Activated T-cell treated with anti-CD3 and anti-CD28 coated beads for 24 hours (primary cell): ENCODE data around the gene CRB2.
"Not testable (repeated sequence)": the region's sequence is repeated elsewhere in the genome, so short reads cannot be mapped to it uniquely, and the experiment has no call there.

Experiments used
- DNase-seq: peaks from one replicate; pipeline ENCODE4 v3.0.0-alpha.2; 2020; ENCODE audit warnings: low read depth

Gene CRB2

DNA sequence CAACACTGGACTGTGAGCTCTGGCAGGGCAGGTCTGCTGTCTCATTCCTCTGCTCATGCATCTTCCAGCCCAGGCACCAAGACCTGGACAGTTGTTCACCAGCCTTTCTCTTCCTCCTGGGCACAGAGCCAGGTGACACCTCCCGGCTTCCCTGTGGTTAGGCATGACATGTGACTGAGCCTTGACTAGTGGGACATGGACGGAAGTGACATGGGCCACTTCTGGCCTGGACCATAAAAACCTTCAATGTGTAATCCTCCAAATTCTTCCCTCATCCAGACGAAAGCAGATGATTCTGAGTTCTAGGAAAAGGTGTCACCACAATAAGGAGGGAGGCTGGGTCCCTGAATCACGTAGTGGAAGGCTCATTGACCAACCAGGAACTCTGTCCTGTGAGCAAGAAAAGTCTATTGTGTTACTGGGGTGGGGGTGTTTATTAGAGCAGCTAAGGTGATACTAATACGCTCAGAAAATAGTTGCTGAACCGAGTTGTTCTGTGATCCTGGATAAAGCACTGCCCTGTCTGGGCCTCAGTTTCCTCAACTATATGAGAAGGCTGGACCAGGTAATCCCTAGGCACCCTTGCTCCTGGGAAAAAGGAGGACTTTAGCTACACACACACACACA lies 26.6 kb upstream of the CRB2 start:
- DNase-seq, result no peak

DNA sequence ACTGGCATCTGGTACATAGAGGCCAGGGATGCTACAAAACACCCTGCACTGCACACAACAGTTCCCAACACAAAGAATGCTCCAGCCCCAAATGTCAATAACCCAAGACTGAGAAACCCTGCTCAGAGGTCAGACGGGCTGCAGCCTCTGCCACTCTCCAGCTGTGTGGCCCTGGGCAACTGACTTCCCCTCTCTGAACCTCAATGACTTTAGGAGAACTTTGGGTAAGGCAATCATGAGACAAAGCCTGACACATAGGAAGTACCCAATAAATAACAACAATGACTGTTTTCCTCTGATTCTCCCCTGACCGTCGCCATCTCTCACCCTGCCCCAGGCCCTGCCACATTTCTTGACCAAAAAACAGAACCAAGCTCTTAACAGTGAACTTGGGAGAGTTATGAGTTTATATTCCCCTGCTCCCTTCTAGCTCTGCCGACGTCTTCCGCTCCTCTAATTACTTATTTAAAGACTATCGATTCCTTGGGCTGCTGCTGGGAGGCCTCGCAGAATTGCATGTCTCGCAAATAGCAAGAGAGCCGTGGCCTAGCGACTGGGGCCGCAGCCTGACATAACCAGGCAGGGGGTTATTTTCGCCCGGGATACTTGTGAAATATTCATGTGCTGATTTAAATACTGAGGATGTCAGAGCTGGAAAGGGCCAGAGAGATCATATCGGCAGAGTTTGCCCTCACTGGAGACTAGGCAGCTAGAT lies 24.5 kb upstream of the CRB2 start:
- DNase-seq, result no peak

GRCh38 chr9:123333058-123333669 lies 22.8 kb upstream of the CRB2 start:
- DNase-seq, result not testable (repeated sequence)

- DNase-seq, result no peak
Measured at GRCh38 chr9:123334639-123335038, 21.4 kb upstream of the CRB2 start.

DNA sequence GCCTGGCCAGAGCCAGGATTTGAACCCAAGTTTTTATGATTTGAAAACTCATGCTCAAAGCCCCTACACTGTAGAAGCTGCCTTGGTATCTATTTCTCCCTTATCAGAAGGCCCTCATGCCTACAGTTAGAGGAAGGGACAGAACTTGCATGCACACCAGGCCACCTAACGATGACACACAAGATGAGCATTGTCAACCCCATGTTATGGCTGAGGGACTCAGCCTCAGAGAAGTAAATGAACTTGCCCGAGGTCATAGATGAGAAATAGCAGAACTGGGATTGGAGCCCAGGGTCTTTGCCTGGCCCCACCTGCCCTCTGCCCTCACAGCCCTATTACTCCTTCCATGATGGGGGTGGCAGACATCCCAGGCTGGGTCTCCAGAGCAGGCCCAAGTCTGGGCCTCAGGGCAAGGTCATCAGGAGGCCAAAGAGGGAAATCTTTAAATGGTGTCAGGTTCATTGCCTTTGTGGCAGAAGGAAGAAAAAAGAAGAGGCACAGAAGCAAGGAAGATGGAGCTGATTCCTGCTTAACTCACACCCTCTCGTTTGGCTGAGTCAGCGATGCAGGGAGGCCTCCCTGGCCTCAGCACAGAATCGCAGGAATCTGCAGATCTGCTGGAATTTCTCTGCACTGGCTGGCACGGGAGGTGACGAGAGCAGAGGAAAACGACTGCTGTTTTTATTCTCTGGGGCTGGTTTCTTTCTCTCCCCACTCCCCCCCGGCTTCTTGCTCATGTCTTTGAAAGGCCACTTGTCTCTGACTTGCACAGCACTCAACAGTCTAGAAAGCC lies 20.6 kb upstream of the CRB2 start:
- DNase-seq, result no peak

GRCh38 chr9:123335986-123336329 lies 20.0 kb upstream of the CRB2 start:
- no peak for DNase-seq

DNA sequence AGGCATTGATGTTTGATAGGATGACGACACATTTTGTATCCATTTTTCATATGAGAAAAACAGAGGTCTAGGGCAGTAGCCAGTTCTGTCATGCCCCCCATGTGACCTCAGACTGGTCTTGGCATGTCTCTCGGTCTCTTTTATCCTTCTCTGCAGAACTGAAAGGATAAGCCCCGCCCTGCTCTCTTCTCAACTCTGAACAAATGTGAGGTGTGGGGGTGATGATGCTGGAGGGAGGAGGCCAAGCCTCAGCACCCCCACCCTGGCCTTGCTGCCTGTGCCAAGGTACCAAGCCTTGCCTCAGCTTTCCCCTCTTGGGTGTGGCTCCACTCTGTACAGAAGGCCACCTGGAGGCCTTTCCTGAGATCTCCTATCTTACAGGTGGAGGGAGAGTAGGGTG lies 19.5 kb upstream of the CRB2 start:
- no peak for DNase-seq

GRCh38 chr9:123336959-123337358 lies 19.0 kb upstream of the CRB2 start:
- DNase-seq, result no peak

DNA sequence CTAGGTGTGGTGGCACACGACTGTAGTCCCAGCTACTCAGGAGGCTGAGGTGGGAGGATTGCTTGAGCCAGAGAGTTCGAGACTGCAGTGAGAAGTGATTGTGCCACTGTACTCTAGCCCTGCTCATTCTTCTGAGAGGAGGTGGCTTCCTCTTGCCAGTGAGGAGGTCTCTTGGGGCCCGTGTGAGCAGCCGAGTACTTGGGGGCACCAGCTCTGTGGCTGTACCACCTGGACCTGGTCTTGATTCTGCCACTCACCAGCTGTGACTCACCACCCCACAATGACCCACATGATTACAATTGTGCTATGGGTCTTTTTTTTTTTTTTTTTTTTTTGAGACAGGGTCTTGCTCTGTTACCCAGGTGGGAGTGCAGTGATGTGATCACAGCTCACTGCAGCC lies 18.0 kb upstream of the CRB2 start:
- DNase-seq, result no peak

- peak; percentile 69 for DNase-seq
Measured at GRCh38 chr9:123338710-123339665, 17.0 kb upstream of the CRB2 start.

DNA sequence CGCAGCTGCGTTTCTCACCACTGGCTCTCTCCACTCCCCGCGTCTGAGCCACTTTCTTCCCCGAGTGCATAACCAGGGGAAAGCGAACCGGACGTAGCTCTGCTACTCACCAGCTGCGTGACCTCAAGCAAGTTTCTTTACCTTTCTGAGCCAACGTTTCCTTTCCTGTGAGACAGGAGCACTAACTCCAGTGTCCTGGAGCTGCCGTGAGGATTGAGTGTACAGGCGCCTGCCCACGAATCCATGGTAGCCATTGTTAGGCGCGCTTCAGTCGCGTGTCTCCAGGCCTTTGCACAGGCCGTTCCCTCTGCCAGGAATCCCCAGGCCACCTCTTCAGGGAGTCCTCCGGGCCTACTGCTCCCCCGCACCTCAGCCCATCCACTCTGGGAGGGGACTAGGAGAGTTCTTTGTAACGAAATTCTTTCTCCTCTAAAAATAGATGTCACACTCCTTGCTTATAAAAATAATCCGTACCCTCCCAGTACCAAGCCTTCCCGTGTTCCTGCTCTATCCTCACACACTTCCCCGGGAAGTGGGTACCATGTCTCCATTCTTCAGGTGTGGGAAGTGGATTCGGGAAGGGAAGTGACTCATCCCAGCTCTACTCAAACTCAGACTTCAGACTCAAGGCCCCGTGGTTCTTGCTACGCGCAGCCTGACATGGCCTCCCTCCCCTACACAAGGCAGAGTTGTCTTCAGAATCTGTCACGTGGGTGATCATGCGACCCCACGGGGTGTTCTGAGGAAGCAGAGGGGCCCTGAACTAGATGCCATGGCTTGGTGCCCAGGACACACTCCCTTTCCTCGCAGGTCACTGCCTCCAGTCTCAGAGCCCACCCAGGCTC lies 16.1 kb upstream of the CRB2 start:
- peak; percentile 55 for DNase-seq

DNA sequence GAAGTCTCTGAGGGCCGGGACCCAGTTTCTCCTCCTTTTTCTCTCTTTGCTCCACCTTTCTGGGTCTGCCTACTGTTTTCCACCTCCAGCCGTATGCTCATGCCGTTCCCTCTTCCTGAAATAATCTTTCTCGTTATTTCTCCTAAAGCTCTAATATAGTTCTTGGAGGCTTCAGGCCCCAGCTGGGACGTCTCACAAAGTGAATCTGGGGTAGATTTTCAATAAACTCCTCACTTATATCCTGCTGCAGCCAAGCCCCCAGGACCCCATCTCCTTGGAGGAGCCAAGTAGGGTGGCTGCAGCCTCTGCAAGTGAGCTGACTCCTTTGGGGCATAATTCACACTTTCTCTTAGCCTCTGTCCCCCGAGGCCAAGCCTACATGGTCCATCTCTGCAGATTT lies 14.2 kb upstream of the CRB2 start:
- no peak for DNase-seq

GRCh38 chr9:123342247-123342646 lies 13.8 kb upstream of the CRB2 start:
- DNase-seq, result no peak

DNA sequence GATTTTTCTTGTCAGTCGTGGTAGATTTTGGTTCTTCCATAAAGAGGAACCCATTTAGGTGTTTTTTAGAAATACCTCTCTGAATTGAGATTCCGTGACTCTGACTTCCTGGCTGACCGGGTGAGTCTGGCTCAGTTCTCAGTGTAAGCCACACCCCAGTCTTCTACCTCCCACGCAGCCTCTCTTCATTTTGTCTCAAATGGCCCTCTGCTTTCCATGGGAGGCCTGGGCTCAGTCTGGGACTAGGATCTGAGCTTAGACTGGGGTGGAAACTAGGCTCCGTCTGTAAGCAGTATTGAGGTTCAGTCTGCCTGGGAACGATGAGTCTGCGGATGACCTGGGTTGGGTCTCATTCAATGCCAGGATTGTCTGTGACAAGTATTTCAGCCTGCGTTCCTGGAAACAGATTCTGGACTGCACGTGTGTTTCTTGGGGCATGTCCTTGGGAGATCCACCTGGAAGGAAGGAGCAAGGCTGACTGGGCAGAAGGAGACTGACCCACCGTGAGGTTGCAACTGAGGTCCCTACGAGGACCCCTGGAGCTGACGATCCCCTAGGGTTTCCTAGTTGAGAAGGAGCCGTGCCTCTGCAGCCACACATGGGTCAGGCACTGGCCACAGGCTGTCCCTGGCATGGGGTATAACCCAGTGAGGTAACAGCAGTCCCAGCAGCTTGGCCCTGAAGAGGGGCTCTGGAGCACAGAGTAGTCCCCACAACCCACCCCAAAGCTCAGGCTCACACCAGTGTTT lies 12.4 kb upstream of the CRB2 start:
- DNase-seq, result no peak

DNA sequence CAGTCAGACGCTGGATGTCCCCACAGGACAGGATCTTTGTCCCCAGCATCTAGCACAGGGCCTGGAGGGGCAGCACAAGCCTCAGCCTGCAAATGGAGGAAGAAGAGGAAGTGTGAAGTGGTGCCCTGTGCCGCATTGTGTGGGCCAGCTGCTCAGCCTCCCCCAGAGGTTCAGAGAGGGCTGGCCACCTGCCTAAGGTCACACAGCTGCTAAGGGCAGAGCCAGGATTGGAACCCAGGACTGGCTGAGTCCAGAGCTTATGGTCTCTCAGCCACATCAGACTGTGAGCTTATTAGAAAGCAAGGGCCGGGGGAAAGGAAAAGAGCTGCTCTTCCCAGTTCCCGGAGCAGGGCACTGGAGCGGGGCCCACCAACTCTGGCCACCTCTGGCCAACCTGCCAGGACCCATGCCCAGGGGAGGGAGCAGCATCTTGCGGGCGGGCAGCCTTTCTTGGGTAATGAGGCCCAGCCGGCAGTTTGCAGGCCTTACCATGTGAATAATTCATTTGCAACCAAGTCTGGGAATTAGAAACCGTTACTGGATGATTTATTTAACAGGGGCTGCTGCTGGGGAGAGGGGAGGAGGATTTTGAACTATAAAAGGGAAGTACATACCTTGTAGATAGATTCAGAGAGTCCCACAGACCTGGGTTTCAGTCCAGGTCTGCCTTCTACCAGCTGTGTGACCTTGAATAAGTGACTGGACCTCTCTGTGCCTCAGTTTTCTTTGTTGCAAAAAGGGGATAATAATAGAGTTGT lies 11.6 kb upstream of the CRB2 start:
- DNase-seq, result no peak

DNA sequence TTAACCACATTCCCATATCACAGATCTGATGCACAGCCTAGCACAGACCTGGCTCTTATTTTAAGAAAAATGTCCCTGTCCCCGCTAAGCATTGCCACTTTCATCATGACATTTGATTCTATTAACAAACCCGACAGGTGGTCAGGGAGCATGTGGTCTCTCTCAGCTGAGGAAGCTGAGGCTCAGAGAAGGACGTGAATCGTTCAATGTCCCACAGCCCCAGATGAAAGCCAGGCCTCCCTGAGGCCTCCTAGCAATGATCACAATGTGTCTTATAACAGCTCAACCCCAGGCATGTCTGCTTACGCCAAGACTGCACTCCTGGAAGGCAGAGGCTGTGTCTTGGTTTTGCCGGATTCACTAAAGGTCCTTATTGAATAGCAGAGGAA lies 10.4 kb upstream of the CRB2 start:
- no peak for DNase-seq

DNA sequence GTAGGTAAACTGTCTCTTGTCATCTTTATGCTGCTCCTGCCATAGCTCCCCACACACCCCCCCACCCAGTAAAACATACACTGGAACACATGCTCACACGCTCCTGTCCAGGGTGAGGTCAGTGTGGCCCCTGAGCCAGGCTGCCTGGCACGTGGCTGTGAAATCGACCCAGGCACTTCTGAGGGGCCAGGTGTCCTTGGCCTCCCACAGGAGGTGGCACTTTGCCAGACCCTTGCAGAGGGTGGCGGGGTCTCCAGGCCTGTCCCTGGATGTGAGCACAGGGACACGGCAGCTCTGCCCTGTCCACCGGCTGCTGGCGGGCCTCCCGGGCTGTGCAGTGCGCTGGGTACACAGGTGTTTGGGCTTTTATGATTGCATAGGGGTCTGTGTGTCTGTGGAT lies 10.0 kb upstream of the CRB2 start:
- DNase-seq, result no peak

- no peak for DNase-seq
Measured at GRCh38 chr9:123346826-123347225, 9.2 kb upstream of the CRB2 start.

DNA sequence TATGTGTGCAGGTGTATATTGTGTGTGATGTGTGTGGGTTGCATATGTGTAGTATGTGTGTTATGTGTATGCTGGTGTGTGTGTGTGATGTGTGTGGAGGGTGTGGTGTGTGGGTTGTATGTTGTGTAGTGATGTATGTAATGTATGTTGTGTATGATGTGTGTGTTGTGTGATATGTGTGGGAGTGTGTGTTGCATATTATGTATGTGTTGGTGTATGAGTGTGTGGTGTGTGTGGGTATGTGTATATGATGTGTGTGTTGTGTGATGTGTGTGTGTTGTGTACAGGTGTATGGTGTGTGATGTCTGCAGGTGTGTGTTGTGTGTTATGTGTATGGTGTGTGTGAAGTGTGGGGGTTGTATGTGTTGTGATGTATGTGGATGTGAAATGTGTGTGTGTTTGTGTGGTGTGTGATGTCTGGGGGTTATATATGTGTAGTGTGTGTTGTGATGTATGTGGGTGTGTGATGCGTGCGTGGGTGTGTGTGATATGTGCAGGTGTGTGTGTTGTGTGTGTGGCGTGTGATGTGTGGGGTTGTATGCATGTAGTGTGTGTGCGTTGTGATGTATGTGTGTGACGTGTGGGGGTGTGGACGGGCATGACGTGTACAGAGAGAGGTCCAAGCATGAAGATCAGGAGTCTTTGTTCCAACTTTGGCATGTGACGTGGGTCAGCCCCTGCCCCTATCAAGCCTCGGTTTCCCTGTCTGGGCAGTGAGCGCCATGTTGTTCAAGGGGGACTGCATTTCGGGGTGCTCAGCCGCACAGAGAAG lies 8.5 kb upstream of the CRB2 start:
- DNase-seq, result no peak
